GM21390 (cell line): ENCODE measurements around the gene KCNIP1.
"Not testable (repeated sequence)": the region's sequence is repeated elsewhere in the genome, so short reads cannot be mapped to it uniquely, and the experiment has no call there.

Source experiments
- ATAC-seq: cut with Tn5 transposase; IDR thresholded peaks from one replicate; pipeline ENCODE4 v1.9.1; 2021; ENCODE audit not compliant: unreplicated experiment

The KCNIP1 gene

DNA sequence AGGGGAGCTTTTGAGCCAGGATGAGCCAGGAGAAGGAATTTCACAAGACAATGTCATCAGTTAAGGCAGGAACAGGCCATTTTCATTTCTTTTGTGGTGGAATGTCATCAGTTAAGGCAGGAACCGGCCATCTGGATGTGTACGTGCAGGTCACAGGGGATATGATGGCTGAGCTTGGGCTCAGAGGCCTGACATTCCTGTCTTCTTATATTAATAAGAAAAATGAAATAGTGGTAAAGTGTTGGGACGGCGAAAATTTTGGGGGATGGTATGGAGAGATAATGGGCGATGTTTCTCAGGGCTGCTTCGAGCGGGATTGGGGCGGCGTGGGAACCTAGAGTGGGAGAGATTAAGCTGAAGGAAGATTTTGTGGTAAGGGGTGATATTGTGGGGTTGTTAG lies 258.5 kb downstream of the KCNIP1 start:
- not testable (repeated sequence) for ATAC-seq

DNA sequence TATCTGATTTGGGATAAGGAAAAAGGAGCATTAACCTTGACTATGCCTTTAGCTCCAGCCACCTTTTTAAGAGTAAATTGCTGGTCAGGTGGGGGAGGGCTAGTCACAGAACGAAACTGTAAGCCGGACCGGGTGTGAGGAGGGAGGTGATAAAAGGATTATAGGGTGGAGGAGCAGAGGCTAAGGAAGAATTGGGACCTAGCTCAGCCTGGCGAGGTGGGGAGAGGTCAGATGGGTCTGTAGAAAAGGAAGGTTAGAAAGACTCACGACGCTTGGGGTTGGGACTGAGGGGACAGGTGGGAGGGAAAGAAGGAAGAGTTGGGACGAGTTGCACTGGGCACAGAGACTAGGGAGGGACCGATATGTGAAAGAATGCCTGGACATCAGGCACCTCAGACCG lies 262.0 kb downstream of the KCNIP1 start:
- not testable (repeated sequence) for ATAC-seq

DNA sequence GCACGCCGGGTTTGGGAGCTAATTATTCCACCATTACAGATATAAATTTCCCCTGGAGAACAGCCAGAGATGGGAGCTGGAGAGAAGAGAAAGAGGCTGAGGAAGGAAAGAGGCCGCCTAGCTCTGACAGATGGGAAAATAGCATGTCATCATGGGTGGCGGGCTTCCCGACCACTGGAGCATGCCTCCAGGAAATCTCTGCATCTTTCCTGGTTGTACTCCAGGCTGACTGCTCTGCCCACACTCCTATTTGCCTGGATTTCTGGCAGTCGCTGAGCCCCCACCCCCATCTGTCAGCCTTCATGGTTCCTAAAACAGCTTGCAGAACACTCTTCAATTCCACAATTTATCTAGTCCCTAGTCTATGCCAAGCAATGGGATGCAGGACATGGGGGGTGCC lies 265.4 kb downstream of the KCNIP1 start:
- no peak for ATAC-seq

DNA sequence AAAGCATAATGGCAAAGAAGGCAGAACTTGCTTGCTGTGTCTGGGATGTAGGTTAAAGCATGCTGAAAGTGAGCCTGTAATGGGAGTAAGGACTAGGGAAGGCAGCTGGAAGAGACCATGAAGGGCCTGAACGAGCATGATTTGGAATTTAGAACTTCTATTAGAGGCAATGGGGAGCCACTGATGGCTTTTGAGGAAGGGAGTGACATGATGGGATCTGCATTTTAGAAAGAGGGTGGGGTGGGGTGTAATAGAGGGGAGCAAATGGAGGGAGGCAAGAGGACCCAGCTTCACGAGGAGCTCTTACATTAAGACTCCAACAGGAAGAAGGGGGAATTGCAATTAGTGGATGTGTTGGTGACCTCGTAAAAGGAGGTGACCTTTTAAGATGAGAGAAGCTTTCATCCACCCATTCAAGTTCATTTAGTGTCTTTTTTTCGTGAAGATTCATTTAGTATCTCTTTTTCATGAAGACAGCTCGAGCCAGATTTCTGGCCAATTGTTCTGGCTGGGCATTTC lies 266.1 kb downstream of the KCNIP1 start:
- no peak for ATAC-seq

DNA sequence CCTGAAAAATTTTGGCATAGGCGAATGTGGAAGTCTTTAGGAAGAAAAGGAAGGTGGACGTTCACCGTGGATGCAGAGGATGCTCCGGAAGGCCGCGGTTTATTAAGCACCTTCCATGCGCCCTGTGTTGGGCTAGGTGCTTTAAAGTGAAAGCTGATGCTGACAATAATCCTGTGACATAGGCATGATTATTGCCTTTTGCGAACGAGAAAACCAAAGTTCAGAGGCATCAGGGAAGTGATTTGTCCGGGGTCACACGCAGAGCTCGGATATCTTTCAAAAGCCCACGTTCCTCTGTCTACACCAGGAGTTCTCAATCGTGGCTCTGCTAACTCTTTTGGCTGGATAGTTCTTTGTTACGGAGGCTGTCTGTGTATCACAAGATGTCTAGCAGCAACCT lies 267.7 kb downstream of the KCNIP1 start:
- ATAC-seq = no peak

DNA sequence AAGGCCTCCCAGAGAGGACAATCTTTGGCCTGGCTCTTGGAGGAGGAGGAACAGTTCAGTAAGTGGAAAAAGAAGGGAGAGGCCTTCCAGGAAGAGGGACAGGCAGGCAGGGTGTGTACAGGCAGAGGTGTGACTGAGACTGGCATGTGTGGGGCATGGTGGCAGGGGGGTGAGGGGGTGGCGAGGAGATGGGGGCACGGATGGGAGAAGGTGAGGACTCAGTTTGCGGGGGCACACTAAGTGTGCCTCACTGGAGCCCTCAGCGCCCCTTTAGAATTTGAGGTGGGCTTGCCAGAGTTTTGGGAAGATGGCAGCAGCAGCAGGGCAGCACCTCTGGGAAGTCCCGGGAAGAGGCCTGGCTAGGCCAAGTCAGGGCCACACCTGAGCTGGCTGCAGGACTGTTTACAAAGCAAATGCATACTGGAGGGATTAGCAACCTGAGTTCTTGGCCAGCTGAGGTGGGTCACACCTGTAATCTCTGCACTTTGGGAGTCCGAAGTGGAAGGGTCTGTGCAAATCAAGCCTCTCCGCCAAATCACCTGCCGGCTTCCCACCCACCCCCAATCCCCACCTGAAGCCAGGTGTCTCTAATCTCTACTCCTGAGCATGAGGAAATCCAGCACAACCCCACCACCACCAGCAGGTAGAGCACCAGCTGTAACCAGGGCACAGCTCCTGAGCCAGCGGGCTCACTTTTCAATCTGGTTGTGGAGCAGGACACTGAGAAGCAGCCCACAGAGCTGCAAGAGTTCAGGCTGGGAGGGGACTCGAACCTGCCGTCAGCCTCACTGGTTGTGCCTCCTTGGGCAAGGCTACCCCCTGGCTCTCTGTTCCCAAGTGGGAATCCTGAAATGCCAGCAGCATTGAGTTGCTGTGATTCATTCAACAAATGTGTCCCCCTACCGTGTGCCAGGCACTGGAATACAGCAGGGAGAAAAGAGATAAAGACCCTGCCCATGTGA lies 269.5 kb downstream of the KCNIP1 start:
- ATAC-seq = no peak

DNA sequence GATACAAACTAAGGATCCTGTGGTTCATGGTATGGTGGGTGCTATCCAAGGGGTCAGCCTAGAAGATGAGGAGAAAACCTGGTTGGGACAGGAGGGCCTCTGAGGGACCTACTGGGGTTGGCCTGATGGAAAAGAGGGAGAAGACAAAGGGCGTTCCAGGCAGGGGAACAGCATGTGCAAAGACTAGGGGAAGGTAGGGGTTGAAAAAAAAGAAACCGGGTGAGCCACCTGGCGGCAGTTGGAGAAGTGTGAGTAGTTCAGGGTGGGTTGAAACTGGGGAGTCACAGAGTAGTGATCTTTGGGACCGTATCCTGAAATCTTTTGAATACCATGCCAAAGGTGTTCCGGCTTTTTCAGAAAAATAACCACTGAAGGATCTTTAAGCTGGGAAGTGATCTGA lies 271.0 kb downstream of the KCNIP1 start:
- no peak for ATAC-seq

DNA sequence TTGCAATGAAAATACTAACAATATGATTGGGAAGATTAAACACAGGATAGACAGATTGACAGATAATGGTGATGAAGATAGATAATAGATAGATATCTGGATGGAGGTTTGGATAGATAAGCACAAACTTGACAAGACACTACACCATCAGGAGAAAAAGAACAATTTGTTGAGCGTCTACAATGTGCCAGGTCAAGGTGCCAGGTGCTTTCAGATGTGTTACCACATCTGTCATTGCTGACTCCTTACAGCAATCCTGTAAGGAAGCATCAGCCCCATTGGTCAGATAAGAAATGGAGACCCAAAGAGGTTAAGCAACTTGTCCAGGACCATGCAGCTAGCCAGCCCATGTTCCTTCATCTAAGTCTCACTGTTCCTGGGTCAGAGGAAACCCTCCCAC lies 278.1 kb downstream of the KCNIP1 start:
- ATAC-seq = no peak

DNA sequence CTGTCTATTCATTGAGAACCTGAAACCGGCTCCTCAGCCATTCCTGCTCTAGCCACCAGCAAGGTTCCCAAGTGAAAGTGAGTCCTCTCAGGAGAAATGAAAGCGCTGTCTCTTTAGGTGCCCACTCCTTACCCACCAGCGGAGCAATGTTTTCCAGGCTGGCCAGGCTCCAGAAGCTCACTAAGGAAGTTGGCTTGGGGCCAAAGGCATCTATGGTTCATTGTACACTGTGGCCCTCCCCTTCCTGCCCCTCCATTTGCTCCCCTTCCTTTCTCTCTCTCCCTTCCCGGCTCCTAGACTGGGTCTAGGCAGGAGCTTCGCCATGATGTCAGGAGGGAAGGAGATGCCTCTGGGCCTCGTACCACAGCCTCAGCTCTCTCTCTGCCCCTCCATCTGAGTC lies 278.6 kb downstream of the KCNIP1 start:
- no peak for ATAC-seq

DNA sequence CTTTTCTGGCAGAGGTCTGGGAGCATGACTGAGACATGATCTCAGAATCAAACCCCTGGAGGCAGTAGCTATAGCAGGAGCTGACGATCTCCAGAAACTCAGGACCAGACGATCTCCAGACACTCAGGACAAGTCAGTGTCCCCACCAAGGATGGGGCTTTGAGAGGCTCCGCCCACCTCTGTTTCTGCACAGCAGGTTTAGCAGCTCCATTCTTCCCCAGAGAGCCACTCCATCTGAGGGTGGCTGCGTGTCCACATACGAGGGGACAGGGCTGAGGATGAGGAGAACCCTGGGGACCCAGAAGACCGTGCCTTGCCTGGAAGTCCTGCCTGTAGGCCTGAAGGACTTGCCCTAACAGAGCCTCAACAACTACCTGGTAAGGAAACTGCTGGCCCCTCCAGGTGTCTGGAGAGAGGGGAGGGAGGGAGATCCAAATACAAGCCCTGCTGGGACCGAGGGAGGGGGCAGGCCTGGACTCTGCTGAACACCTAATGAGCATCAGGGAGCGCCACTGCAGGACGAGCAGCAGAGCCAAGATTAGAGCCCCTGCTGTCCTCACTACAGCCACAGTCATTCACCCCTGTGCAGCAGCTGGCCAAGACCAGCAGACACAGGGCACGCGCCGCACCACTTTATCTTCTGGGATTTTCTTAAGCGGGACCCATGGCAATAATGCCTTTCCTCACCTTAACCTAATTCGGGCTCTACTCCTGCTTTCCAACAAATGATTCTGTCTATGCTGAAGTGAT lies 279.9 kb downstream of the KCNIP1 start, which contains the start of gene GABRP:
Gene GABRP, plus strand, starts transcription at position 228 of the 750 bp plus-strand sequence. CDS start 4,891 bp downstream, outside the sequence.
- no peak for ATAC-seq

DNA sequence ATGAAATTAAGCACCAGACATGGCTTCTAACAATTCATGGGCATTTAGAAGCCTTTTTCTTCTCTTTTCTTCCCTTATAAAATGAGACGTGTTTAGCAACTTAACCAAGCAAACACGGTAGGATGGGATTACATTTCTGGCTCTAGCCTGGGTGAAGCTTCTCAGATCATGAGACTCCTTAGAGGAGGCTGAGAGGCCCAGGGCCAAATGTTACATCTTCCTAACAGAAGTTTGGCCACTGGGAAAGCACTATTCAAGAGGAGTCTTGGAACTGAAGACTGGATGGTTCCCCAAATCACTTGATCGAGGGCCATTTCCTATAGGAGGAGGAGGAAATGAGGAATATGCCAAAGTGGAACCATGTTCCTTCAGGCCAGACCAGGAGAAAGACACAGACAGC lies 281.6 kb downstream of the KCNIP1 start:
- ATAC-seq = no peak
